ENCODE measurements around the gene MBD3L2. TPM values are rescaled to one million over a fixed set of nuclear protein-coding genes. Genes with fewer than 3 reads are reported as not detected.

MBD3L2 gene
- total RNA-seq, 4 donors from 2014 or later: not detected

GRCh38 chr19:7098701-7099596 is 49.8 kb downstream of the MBD3L2 start:
- TF ChIP-seq CTCF (IDR thresholded peaks at IDR 0.05; ENCODE audit: low read depth): no peak

GRCh38 chr19:7099597-7099921 is 50.4 kb downstream of the MBD3L2 start:
- TF ChIP-seq CTCF (IDR thresholded peaks at IDR 0.05; ENCODE audit: low read depth): no peak

Other genes with a start within 250 kb of the MBD3L2 start
- under 1 TPM in 1 of 4 donors, not detected in 3; 0.17 TPM for gene ADGRE1, start 161.7 kb upstream of the MBD3L2 start, total RNA-seq
- not detected for gene MBD3L2B, start 27.9 kb upstream of the MBD3L2 start, total RNA-seq
- not detected for gene MBD3L5, start 18.7 kb upstream of the MBD3L2 start, total RNA-seq
- not detected for gene MBD3L4, start 9.1 kb upstream of the MBD3L2 start, total RNA-seq
- not detected for gene MBD3L3, start 9.4 kb downstream of the MBD3L2 start, total RNA-seq
- 1 to 10 TPM; 7.9 to 9.1 (median 8.0) TPM for gene ZNF557, start 20.4 kb downstream of the MBD3L2 start, total RNA-seq
- 100 to 1,000 TPM in 2 of 4 donors, 10 to 100 TPM in 2; 66.0 to 118 (median 106) TPM for gene INSR, start 245.1 kb downstream of the MBD3L2 start, total RNA-seq